Esophagus muscularis mucosa (tissue), 3 donors: Measurements from ENCODE around the gene TRABD2B.

Experiments used
- EP300 ChIP-seq: sonication (generic); formaldehyde crosslinking; IDR thresholded peaks from one replicate; pipeline ENCODE4 v1.6.1; 2017; ENCODE audit warnings: antibody characterized with exemption
- POLR2A ChIP-seq: fragments of 450-650 bp; IDR thresholded peaks from one replicate; pipeline ENCODE4 v1.6.1; 2017; ENCODE audit warnings: antibody characterized with exemption, moderate library complexity, mild to moderate bottlenecking, low read depth
- POLR2AphosphoS5 ChIP-seq, 2 donors: sonication (generic); formaldehyde crosslinking; IDR thresholded peaks; one replicate each; pipeline ENCODE4 v1.6.1; 2017; ENCODE audit warnings: antibody characterized with exemption in 2 of 2

GRCh38 chr1:47885062-47885830 is 111.9 kb downstream of the TRABD2B start:
- TF ChIP-seq POLR2AphosphoS5 (IDR thresholded peaks at IDR 0.05): no peak
- no peak for TF ChIP-seq EP300
- no peak for TF ChIP-seq POLR2A
